NT2/D1 (cell line): Measurements from ENCODE around the gene CFAP70.
A peak's percentile ranks its signal among the peaks of the same experiment; 100 is the strongest.

Source experiments
- DNase-seq: peaks from one replicate; pipeline ENCODE4 v3.0.0-alpha.2; 2011; ENCODE audit warnings: low read depth, low spot score
- H3K27me3 ChIP-seq: 2 replicates; pipeline ENCODE4 v1.6.0; 2011; ENCODE audit warnings: mild to moderate bottlenecking; ENCODE audit not compliant: insufficient read length, insufficient read depth
- H3K36me3 ChIP-seq: 2 replicates; pipeline ENCODE4 v1.6.1; 2011; ENCODE audit warnings: mild to moderate bottlenecking, low read length, mixed read lengths; ENCODE audit not compliant: insufficient read depth, insufficient read length
- H3K4me1 ChIP-seq: 2 replicates; pipeline ENCODE4 v1.5.1; 2011; ENCODE audit not compliant: insufficient read depth, insufficient read length
- H3K4me3 ChIP-seq: 2 replicates; pipeline ENCODE4 v1.5.1; 2011; ENCODE audit warnings: low read depth; ENCODE audit not compliant: insufficient read length
- H3K9ac ChIP-seq: 2 replicates; pipeline ENCODE4 v1.6.0; 2011; ENCODE audit warnings: low read depth; ENCODE audit not compliant: insufficient read length
- H3K9me3 ChIP-seq: 2 replicates; pipeline ENCODE4 v1.5.1; 2011; ENCODE audit warnings: mild to moderate bottlenecking, low read length; ENCODE audit not compliant: insufficient read depth
- SUZ12 ChIP-seq: IDR thresholded peaks from 2 replicates; pipeline ENCODE4 v1.6.1; 2011; ENCODE audit not compliant: insufficient read length, insufficient read depth; ENCODE audit errors: extremely low read depth
- YY1 ChIP-seq: IDR thresholded peaks from 2 replicates; pipeline ENCODE4 v1.6.1; 2011; ENCODE audit not compliant: insufficient read length, insufficient read depth
- ZNF274 ChIP-seq: IDR thresholded peaks from 2 replicates; pipeline ENCODE4 v1.6.1; 2011; ENCODE audit warnings: mild to moderate bottlenecking, low read depth, low read length

The CFAP70 gene

DNA sequence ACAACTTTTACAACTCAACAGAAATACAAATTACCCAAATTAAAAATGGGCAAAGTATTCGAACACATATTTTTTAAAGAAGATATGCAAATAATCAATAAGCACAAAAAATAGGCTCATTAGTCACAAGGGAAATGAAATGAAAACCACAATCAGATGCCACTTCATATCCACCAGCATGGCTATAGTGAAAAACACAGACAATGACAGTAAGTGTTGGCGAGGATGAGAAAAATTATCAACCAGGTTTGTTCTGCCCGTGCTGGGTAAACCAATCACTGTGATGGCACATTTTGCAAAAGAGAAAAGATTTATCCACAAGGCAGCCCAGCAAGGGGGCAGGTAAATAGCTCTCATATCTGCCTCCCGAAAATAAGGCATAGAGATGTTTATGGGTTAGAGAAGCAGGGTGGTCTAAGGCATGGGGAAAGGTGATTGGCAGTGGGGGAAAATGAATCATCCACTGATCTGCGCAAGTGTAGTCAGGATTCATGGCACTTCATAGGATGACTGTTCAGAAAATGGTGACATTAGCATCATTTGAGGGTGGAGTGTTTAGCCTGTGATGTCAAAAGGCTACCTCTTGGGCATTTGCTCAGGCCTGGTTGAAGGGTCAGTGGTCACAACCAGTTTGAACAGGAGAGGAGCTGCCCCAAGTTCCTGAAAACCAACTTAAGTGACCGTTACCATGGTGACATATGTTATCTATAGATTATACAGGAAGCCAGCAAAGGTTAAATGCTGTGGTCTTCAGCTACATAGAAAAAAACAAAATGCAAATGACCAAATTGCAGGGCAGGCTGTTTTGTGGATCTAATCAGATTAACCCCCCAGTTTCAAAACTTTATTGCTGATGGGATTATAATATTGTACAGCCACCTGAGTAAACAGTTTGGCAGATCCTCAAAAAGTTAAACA, 8.0 kb upstream of the CFAP70 start:
- TF ChIP-seq YY1 (no peak), ZNF274 (no peak), SUZ12 (no peak)
- 0 out of 2 replicates have a peak, but pooled peaks cover 8% of the 10 kb centered on the region for H3K9me3 ChIP-seq
- H3K4me1 ChIP-seq = no peaks in the 10 kb centered on the region
- no peaks in the 10 kb centered on the region for H3K27me3 ChIP-seq
- peaks cover 12% of the 10 kb centered on the region for H3K36me3 ChIP-seq
- H3K9ac ChIP-seq = no peak overlapping the region
- DNase-seq = no peak
- H3K4me3 ChIP-seq = no peak overlapping the region

GRCh38 chr10:73364964-73365363, 6.3 kb upstream of the CFAP70 start:
- H3K9me3 ChIP-seq = 0 out of 2 replicates have a peak, but pooled peaks cover 8% of the 10 kb centered on the region
- H3K4me1 ChIP-seq = no peaks in the 10 kb centered on the region
- H3K36me3 ChIP-seq = peaks cover 12% of the 10 kb centered on the region
- no peaks in the 10 kb centered on the region for H3K27me3 ChIP-seq
- no peak overlapping the region for H3K4me3 ChIP-seq
- H3K9ac ChIP-seq = no peak overlapping the region
- DNase-seq = no peak
- no peak for TF ChIP-seq YY1
- no peak for TF ChIP-seq SUZ12
- no peak for TF ChIP-seq ZNF274

- Histone ChIP-seq H3K27me3 (peaks cover 7% of the 10 kb centered on the region), H3K9ac (no peak overlapping the region), H3K36me3 (no peaks in the 10 kb centered on the region), H3K4me1 (no peaks in the 10 kb centered on the region), H3K9me3 (0 out of 2 replicates have a peak, but pooled peaks cover 8% of the 10 kb centered on the region), H3K4me3 (no peak overlapping the region)
- no peak for DNase-seq
- TF ChIP-seq ZNF274 = no peak
- TF ChIP-seq YY1 = no peak
- no peak for TF ChIP-seq SUZ12
These were observed 828 bp upstream of the CFAP70 start for GRCh38 chr10:73359492-73359891.

- TF ChIP-seq YY1 (no peak), ZNF274 (no peak), SUZ12 (no peak)
- Histone ChIP-seq H3K36me3 (no peaks in the 10 kb centered on the region), H3K4me3 (peak overlapping the region; percentile 74), H3K9me3 (0 out of 2 replicates have a peak, but pooled peaks cover 8% of the 10 kb centered on the region), H3K9ac (peak overlapping the region; percentile 81), H3K4me1 (no peaks in the 10 kb centered on the region), H3K27me3 (peaks cover 7% of the 10 kb centered on the region)
- DNase-seq = no peak
These were observed 843 bp downstream of the CFAP70 start for GRCh38 chr10:73357821-73358220.

- no peak for DNase-seq
- no peak overlapping the region for H3K4me3 ChIP-seq
- 0 out of 2 replicates have a peak, but pooled peaks cover 3% of the 10 kb centered on the region for H3K9me3 ChIP-seq
- no peaks in the 10 kb centered on the region for H3K4me1 ChIP-seq
- TF ChIP-seq ZNF274 = no peak
- no peak for TF ChIP-seq YY1
- no peak for TF ChIP-seq SUZ12
- H3K27me3 ChIP-seq = peaks cover 7% of the 10 kb centered on the region
- no peak overlapping the region for H3K9ac ChIP-seq
- no peaks in the 10 kb centered on the region for H3K36me3 ChIP-seq
These were observed 1.5 kb downstream of the CFAP70 start for GRCh38 chr10:73357166-73357565.

- Histone ChIP-seq H3K9ac (no peak overlapping the region), H3K36me3 (no peaks in the 10 kb centered on the region), H3K9me3 (peaks cover 10% of the 10 kb centered on the region; the same call in 1 of the 2 replicates), H3K4me3 (no peak overlapping the region), H3K27me3 (no peaks in the 10 kb centered on the region), H3K4me1 (no peaks in the 10 kb centered on the region)
- no peak for DNase-seq
- TF ChIP-seq SUZ12 (no peak), YY1 (no peak), ZNF274 (no peak)
These were observed 14.4 kb downstream of the CFAP70 start for GRCh38 chr10:73344269-73344668.

DNA sequence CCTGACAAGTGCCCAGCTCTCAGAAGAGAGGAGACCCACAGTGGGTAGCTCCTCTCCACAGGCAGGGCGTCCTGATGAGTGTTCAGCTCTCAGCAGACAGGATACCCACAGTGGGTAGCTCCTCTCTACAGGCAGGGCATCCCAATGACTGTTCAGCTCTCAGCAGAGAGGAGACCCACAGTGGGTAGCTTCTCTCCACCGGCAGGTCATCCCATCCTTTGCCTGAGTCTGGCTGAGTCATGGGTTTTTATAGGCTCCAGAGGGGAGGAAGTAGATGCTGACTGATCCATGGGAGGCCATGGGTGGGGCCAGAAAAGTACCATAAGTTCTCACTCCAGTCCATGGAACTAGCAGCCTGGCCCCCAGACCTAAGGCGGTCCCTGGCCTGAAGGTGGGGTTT, 18.5 kb downstream of the CFAP70 start:
- H3K9me3 ChIP-seq = peaks cover 10% of the 10 kb centered on the region; the same call in 1 of the 2 replicates
- no peaks in the 10 kb centered on the region for H3K36me3 ChIP-seq
- H3K9ac ChIP-seq = no peak overlapping the region
- H3K4me1 ChIP-seq = no peaks in the 10 kb centered on the region
- no peak for TF ChIP-seq ZNF274
- no peak for TF ChIP-seq YY1
- DNase-seq = no peak
- H3K27me3 ChIP-seq = no peaks in the 10 kb centered on the region
- no peak overlapping the region for H3K4me3 ChIP-seq
